Measurements from ENCODE around the gene TAS1R3. TPM values are rescaled to one million over a fixed set of nuclear protein-coding genes. Genes with fewer than 3 reads are reported as not detected.

Gene TAS1R3
- total RNA-seq, 1 experiment from 2014 or later = 1.6 TPM

GRCh38 chr1:1338278-1338677 is 7.2 kb downstream of the TAS1R3 start:
- DNase-seq (ENCODE audit: low spot score) = no peak

GRCh38 chr1:1340185-1340584 is 9.1 kb downstream of the TAS1R3 start:
- DNase-seq (ENCODE audit: low spot score) = no peak

- DNase-seq (ENCODE audit: low spot score) = no peak
These were observed 9.9 kb downstream of the TAS1R3 start for GRCh38 chr1:1340791-1341548.

- DNase-seq (ENCODE audit: low spot score) = no peak
These were observed 10.5 kb downstream of the TAS1R3 start for GRCh38 chr1:1341549-1342021.

- DNase-seq (ENCODE audit: low spot score) = no peak
These were observed 11.0 kb downstream of the TAS1R3 start for GRCh38 chr1:1342061-1342562.

- no peak for DNase-seq (ENCODE audit: low spot score)
These were observed 11.6 kb downstream of the TAS1R3 start for GRCh38 chr1:1342584-1343115.

GRCh38 chr1:1343811-1344421 is 12.8 kb downstream of the TAS1R3 start:
- DNase-seq (ENCODE audit: low spot score) = peak; percentile 52

- peak; percentile 79 for DNase-seq (ENCODE audit: low spot score)
These were observed 13.7 kb downstream of the TAS1R3 start for GRCh38 chr1:1344655-1345361.

- DNase-seq (ENCODE audit: low spot score) = peak; percentile 69
These were observed 14.3 kb downstream of the TAS1R3 start for GRCh38 chr1:1345384-1345783.

- DNase-seq (ENCODE audit: low spot score) = no peak
These were observed 14.9 kb downstream of the TAS1R3 start for GRCh38 chr1:1345860-1346500.

GRCh38 chr1:1346501-1346890 is 15.4 kb downstream of the TAS1R3 start:
- DNase-seq (ENCODE audit: low spot score) = no peak

GRCh38 chr1:1347026-1347595 is 16.0 kb downstream of the TAS1R3 start:
- DNase-seq (ENCODE audit: low spot score) = no peak

GRCh38 chr1:1347663-1348419 is 16.8 kb downstream of the TAS1R3 start:
- DNase-seq (ENCODE audit: low spot score) = peak; percentile 74

GRCh38 chr1:1348420-1349255 is 17.6 kb downstream of the TAS1R3 start:
- DNase-seq (ENCODE audit: low spot score) = no peak

GRCh38 chr1:1349256-1350012 is 18.4 kb downstream of the TAS1R3 start, which contains the start of gene DVL1:
Gene DVL1, minus strand, starts transcription at chr1:1349418. Its CDS starts 353 bp downstream, at chr1:1349065.
- no peak for DNase-seq (ENCODE audit: low spot score)

GRCh38 chr1:1351511-1352427 is 20.7 kb downstream of the TAS1R3 start:
- no peak for DNase-seq (ENCODE audit: low spot score)

- DNase-seq (ENCODE audit: low spot score) = no peak
These were observed 21.8 kb downstream of the TAS1R3 start for GRCh38 chr1:1352786-1353388.
